Activated CD4-positive, alpha-beta T cell treated with anti-CD3 and anti-CD28 coated beads, Interleukin-2, amount 50 U/mL, for 24 hours (primary cell): ENCODE data around the gene MVD.
"Not testable (repeated sequence)": the region's sequence is repeated elsewhere in the genome, so short reads cannot be mapped to it uniquely, and the experiment has no call there.

Experiments
- DNase-seq, 2 donors: peaks; one replicate each; pipeline ENCODE4 v3.0.0-alpha.2; 2020; ENCODE audit warnings: low read depth in 1 of 2, low spot score in 1 of 2

MVD gene

DNA sequence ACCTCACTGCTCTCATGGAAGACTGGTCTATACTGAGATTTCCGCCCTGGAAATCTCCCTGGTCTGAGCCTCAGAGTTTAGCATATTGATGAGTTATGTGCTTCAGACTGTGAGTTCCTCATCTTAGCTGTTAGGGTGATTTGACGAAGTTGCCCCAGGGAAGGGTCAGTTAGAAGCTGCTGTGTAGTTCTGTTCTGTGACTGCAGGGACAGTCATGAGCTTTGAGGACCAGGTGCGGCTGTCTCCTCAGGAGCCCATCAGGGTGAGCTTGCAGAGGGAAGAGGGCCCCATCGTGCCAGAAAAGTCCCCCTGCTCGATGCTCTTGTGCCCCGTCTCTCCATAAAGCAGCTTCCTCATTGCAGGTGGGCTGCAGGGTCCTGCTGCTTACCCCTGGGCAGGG lies 52.8 kb downstream of the MVD start:
- DNase-seq, result no peak

- DNase-seq, result not testable (repeated sequence)
Observed at GRCh38 chr16:88609426-88609825, 53.5 kb downstream of the MVD start.

- DNase-seq, result no peak
Observed at GRCh38 chr16:88608076-88608475, 54.8 kb downstream of the MVD start.

- no peak for DNase-seq
Observed at GRCh38 chr16:88606148-88606757, 56.6 kb downstream of the MVD start.

DNA sequence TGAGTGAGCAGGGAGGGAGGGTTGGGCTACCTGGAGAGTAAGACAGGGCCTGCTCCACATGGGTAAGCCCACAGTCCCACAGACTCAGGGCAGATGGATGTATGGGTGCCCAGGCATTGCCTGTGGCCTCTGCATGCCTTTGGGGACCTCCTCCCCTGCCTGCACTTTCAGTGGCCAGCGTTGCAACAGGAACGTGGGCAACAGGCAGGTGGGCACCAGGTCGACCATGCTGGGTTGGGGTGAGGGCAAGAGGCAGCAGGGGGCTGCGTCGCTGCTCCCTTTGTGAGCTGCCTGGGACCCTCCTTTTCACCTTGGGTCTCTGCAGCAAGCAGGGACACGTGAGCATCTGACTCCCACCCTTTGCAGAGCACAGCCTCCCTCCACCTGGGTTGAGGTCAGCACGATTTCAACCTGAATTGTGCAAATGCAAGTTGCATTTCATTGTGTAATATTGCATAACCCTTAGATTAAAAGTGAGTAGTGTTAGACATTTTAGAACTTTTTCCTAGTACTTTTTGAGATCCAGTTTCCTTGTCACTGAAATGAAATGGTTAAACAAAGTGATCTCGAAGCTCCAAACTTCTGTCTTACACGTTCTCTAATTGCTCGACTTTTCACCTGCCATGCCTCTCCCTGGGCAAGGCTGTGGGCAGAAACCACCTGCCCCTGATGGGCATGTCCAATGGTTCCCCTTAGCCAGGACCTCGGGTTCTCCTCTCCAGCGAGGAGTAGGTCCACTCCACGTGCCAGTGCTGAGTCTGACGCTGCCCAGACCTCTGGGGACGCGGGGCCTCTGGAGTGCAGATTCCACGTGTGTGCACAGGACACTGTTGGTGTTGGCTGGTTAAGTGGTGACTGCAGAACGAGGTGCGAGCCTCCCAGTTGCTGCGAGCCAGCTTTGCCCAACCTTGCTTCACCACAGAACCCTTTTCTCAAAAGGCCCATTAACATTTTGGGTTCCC lies 57.4 kb downstream of the MVD start:
- no peak for DNase-seq

DNA sequence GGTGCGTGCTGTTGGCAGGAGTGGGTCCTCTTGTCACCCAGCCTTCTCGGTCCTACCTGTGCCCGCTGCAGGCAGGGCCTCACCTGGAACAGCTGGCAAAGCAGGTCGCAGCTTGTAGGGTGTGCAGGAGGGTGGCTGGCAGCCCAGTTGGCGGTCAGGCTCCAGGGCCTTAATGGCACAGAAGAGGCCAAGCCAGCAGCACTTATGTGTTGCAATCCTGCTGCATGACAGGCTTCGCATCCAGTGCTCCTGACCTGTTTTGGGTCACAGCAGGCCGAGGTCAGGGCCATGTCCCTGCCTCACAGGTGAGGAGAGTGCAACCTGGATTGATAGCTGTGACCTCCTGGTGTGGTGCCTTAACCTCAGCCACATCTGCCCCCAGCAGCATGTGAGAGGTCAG lies 60.8 kb downstream of the MVD start:
- DNase-seq, result no peak
